ENCODE results near the gene RSRP1. TPM values are rescaled to one million over a fixed set of nuclear protein-coding genes. Genes with fewer than 3 reads are reported as not detected.

RSRP1 gene
- total RNA-seq, 4 donors from 2014 or later, result 23.1 to 133 (median 59.4) TPM

DNA sequence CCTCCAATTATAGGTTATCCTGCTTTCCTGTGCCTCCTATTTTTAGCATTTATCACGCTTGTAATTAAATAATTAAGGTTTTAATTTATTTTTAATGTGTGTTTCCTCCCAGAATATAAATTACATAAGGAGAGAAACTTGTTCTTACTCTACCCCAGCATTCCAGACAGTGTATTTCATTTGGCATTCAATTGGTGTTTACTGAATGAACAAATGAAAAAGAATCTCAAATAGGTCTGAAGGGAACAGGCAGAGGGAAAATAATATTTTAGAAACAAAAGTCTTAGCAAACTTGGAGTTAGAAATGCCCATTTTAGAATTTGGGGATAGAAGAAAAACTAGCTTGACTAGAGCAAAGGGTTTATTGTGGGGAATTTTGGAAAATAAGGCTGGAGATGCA, 9.9 kb upstream of the RSRP1 start:
- Histone ChIP-seq H3K36me3 (no peaks in the 10 kb centered on the region), H3K9me3 (no peaks in the 10 kb centered on the region), H3K27ac (no peak overlapping the region), H3K4me3 (no peak overlapping the region), H3K4me1 (no peaks in the 10 kb centered on the region), H3K27me3 (no peaks in the 10 kb centered on the region)
- no peak for ATAC-seq
- no peak for TF ChIP-seq EP300 (IDR thresholded peaks at IDR 0.05)
- WGBS, 2 donors (ENCODE audit: low coverage in 1 of 2), result 33 to 58% methylated on average over 1 of the region's 1 CpG

DNA sequence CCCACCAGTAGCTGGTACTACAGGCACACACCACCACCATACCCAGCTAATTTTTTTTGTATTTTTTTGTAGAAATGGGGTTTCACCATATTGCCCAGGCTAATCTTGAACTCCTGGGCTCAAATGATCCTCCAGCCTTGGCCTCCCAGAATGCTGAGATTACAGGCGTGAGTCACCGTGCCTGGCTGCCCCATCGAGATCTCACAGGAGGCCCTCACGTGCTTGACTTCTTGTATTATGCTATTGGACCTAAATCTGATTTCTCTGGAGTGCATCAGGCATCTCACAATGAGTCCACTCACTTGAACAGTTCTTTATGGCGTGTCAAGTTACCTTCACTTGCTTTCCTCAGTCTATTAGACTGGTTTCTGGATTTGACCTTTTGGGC, 9.3 kb upstream of the RSRP1 start:
- Histone ChIP-seq H3K27ac (no peak overlapping the region), H3K4me1 (no peaks in the 10 kb centered on the region), H3K4me3 (no peak overlapping the region), H3K27me3 (no peaks in the 10 kb centered on the region), H3K36me3 (no peaks in the 10 kb centered on the region), H3K9me3 (no peaks in the 10 kb centered on the region)
- TF ChIP-seq CTCF (IDR thresholded peaks at IDR 0.05) (no peak), EP300 (IDR thresholded peaks at IDR 0.05) (no peak), POLR2A (IDR thresholded peaks at IDR 0.05) (no peak), POLR2AphosphoS5 (IDR thresholded peaks at IDR 0.05) (no peak)
- ATAC-seq, result no peak
- WGBS, 2 donors (ENCODE audit: low coverage in 1 of 2), result 88 to 100% methylated on average over 1 to 5 of the region's 5 CpGs

DNA sequence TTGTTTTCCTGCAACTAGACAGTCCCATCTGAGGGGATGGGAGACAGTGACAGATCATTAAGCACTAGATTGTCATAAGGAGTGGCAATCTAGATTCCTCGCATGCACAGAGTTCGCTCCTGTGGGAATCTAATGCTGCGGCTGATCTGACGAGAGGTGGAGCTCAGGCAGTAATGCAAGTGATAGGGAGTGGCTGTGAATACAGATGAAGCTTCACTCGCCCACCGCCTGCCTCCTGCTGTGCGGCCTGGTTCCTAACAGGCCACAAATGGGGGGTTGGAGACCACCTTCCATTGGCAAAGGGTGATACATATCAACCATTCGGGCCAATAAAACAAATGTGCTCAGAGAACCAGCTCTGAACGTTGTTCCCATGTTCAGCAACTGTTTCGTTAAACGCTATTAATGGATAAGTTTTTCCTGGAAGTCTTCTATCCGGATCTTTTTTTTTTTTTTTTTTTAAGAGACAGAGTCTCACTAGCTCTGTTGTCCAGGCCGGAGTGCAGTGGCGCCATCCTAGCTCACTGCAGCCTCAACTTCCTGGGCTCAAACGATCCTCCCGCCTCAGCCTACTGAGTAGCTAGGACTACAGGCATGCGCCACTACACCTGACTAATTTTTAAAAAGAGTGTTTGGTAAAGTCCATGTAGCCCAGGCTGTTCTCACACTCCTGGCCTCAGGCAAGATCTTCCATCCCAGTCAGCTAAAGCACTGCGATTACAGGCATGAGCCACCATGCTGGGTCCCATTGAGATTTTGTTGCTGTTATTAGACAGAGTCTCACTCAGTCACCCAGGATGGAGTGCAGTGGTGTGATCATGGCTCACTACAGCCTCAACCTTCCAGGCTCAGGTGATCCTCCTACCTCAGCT, 8.7 kb upstream of the RSRP1 start:
- Histone ChIP-seq H3K27ac (no peak overlapping the region), H3K9me3 (no peaks in the 10 kb centered on the region), H3K27me3 (no peaks in the 10 kb centered on the region), H3K4me3 (no peak overlapping the region), H3K36me3 (no peaks in the 10 kb centered on the region), H3K4me1 (no peaks in the 10 kb centered on the region)
- 76 to 92% methylated on average over 10 to 13 of the region's 18 CpGs for WGBS, 2 donors (ENCODE audit: low coverage in 1 of 2)
- TF ChIP-seq POLR2AphosphoS5 (IDR thresholded peaks at IDR 0.05) (no peak), POLR2A (IDR thresholded peaks at IDR 0.05) (no peak), EP300 (IDR thresholded peaks at IDR 0.05) (no peak), CTCF (IDR thresholded peaks at IDR 0.05) (no peak)
- no peak for ATAC-seq

- H3K27ac ChIP-seq, result no peak overlapping the region
- TF ChIP-seq POLR2AphosphoS5 (IDR thresholded peaks at IDR 0.05) (no peak), CTCF (IDR thresholded peaks at IDR 0.05) (no peak), EP300 (IDR thresholded peaks at IDR 0.05) (no peak), POLR2A (IDR thresholded peaks at IDR 0.05) (no peak)
- no peaks in the 10 kb centered on the region for H3K36me3 ChIP-seq
- no peaks in the 10 kb centered on the region for H3K9me3 ChIP-seq
- H3K4me3 ChIP-seq, result no peak overlapping the region
- no peak for ATAC-seq
- H3K4me1 ChIP-seq, result no peaks in the 10 kb centered on the region
- no peaks in the 10 kb centered on the region for H3K27me3 ChIP-seq
- 69 to 95% methylated on average over 2 of the region's 2 CpGs for WGBS, 2 donors (ENCODE audit: low coverage in 1 of 2)
These were observed 6.7 kb upstream of the RSRP1 start for GRCh38 chr1:25253911-25254310.

DNA sequence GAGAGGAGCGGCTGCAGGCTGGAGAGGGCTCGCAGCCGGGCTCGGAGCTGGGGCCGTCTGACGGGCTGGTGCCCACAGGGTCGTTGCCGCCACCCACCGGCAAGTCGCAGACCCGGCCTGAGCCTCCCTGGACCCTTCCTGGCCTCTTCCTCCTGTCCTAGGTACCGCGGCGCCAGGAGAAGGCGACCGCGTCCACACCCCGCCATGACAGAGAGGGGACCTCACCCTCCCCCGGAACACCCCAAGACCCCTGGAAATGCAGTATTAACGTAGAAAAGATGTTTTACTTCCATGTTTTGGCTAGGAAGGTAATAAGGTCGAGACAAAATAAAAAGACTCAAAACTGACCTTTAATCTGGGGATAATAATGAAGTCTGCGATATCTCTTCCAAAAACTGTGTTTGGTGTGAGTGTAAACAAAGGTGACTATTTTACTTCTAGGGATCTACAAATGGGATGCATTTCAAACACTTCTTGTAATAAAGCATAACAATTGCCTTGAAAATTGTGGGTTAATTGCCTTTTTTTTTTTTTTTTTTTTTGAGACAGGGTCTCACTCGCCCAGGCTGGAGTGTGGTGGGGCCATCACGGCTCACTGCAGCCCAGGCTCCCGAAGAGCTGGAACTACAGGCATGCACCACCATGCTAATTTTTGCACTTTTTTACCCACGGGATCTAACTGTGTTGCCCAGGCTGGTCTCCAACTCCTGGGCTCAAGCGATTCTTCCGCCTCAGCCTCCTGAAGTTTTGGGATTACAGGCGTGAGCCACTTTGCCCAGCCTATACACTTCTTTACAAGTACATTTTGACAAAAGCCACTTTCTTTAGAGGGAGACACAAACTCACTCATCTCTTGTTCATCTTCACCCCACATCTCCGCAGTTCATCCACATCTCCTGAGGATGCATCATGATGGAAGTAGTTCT, 838 bp upstream of the RSRP1 start:
- no peaks in the 10 kb centered on the region for H3K27me3 ChIP-seq
- no peaks in the 10 kb centered on the region for H3K9me3 ChIP-seq
- peak overlapping the region; percentile 97 to 100 (median 100) for H3K27ac ChIP-seq
- peak overlapping the region; percentile 90 to 95 for H3K4me3 ChIP-seq
- H3K4me1 ChIP-seq, result peaks cover 4 to 40% (median 13%) of the 10 kb centered on the region in 3 donors
- WGBS, 2 donors (ENCODE audit: low coverage in 1 of 2), result 39 to 47% methylated on average over 8 to 13 of the region's 30 CpGs
- ATAC-seq, result no peak
- TF ChIP-seq POLR2A (IDR thresholded peaks at IDR 0.05), result no peak
- TF ChIP-seq CTCF (IDR thresholded peaks at IDR 0.05), result peak in 1 of 4 experiments; percentile 14
- TF ChIP-seq EP300 (IDR thresholded peaks at IDR 0.05), result no peak
- peaks cover 0 to 27% of the 10 kb centered on the region in 2 donors for H3K36me3 ChIP-seq

Data from gastroesophageal sphincter (tissue), 4 donors.